OCI-LY7 (cell line): Measurements from ENCODE around the gene GNAS-AS1.

Experiments used
- EZH2phosphoT487 ChIP-seq: fragments of 200-600 bp; sonication (generic); IDR thresholded peaks from 2 replicates; pipeline ENCODE4 v1.6.1; 2018; ENCODE audit warnings: low read depth, borderline replicate concordance, mild to moderate bottlenecking, mixed run types, antibody characterized with exemption, low read length, moderate library complexity, mixed read lengths
- TF ChIP-seq, protein P1 (sequence below): fragments of 200-600 bp; sonication (generic); conservative IDR thresholded peaks from 2 replicates; pipeline ENCODE4 v1.5.1; 2014; ENCODE audit warnings: mild to moderate bottlenecking, antibody characterized with exemption, low read length, moderate library complexity, mixed read lengths

- TF ChIP-seq, protein P1, sequence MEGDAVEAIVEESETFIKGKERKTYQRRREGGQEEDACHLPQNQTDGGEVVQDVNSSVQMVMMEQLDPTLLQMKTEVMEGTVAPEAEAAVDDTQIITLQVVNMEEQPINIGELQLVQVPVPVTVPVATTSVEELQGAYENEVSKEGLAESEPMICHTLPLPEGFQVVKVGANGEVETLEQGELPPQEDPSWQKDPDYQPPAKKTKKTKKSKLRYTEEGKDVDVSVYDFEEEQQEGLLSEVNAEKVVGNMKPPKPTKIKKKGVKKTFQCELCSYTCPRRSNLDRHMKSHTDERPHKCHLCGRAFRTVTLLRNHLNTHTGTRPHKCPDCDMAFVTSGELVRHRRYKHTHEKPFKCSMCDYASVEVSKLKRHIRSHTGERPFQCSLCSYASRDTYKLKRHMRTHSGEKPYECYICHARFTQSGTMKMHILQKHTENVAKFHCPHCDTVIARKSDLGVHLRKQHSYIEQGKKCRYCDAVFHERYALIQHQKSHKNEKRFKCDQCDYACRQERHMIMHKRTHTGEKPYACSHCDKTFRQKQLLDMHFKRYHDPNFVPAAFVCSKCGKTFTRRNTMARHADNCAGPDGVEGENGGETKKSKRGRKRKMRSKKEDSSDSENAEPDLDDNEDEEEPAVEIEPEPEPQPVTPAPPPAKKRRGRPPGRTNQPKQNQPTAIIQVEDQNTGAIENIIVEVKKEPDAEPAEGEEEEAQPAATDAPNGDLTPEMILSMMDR, result no peak
- no peak for TF ChIP-seq EZH2phosphoT487
Observed at GRCh38 chr20:58891086-58891717, 40.5 kb upstream of the GNAS-AS1 start.
